ENCODE data around the gene QTRT2.

Gene QTRT2

GRCh38 chr3:114128231-114128630 is 71.7 kb downstream of the QTRT2 start:
- Mint-ChIP-seq H3K9me3 (no peaks in the 10 kb centered on the region), H3K4me1 (peaks cover 14% of the 10 kb centered on the region), H3K36me3 (no peaks in the 10 kb centered on the region), H3K27ac (peak overlapping the region; percentile 55), H3K4me3 (peak overlapping the region; percentile 38)
- DNase-seq (ENCODE audit: low spot score in 2 of 2) (no peak), ATAC-seq (peak; percentile 80)

GRCh38 chr3:114128826-114129225 is 72.3 kb downstream of the QTRT2 start:
- H3K36me3 Mint-ChIP-seq: no peaks in the 10 kb centered on the region
- no peak for ATAC-seq
- H3K4me3 Mint-ChIP-seq: peak overlapping the region; percentile 38
- H3K4me1 Mint-ChIP-seq: peaks cover 14% of the 10 kb centered on the region
- peak overlapping the region; percentile 55 for H3K27ac Mint-ChIP-seq
- H3K9me3 Mint-ChIP-seq: no peaks in the 10 kb centered on the region
- DNase-seq (ENCODE audit: low spot score in 2 of 2): no peak

GRCh38 chr3:114132500-114132899 is 76.0 kb downstream of the QTRT2 start:
- no peak overlapping the region for H3K27ac Mint-ChIP-seq
- H3K4me1 Mint-ChIP-seq: peaks cover 14% of the 10 kb centered on the region
- H3K36me3 Mint-ChIP-seq: no peaks in the 10 kb centered on the region
- no peak overlapping the region for H3K4me3 Mint-ChIP-seq
- DNase-seq (ENCODE audit: low spot score in 2 of 2) (no peak), ATAC-seq (peak; percentile 73)
- no peaks in the 10 kb centered on the region for H3K9me3 Mint-ChIP-seq

- H3K27ac Mint-ChIP-seq: no peak overlapping the region
- no peak overlapping the region for H3K4me3 Mint-ChIP-seq
- H3K9me3 Mint-ChIP-seq: peaks cover 2% of the 10 kb centered on the region
- DNase-seq (ENCODE audit: low spot score in 2 of 2): no peak
- peaks cover 6% of the 10 kb centered on the region for H3K4me1 Mint-ChIP-seq
- H3K36me3 Mint-ChIP-seq: no peaks in the 10 kb centered on the region
- peak; percentile 58 for ATAC-seq
Measured at GRCh38 chr3:114133947-114134346, 77.4 kb downstream of the QTRT2 start.

Measured in stimulated activated effector memory CD8-positive, alpha-beta T cell treated with anti-CD3 and anti-CD28 coated beads, Interleukin-12 subunit alpha, Interleukin-12 subunit beta, amount 100 ng/mL, for 72 hours (primary cell).